ENCODE measurements around the gene SPACA6. TPM values are rescaled to one million over a fixed set of nuclear protein-coding genes. Genes with fewer than 3 reads are reported as not detected.

SPACA6 gene
- total RNA-seq, 6 experiments from 2014 or later, result 12.2 to 14.9 (median 13.3) TPM

GRCh38 chr19:51680474-51680873 lies 12.7 kb upstream of the SPACA6 start:
- peaks cover 5% of the 10 kb centered on the region for H3K27me3 Mint-ChIP-seq (ENCODE audit: insufficient read depth)
- no peak overlapping the region for H3K27ac Mint-ChIP-seq
- TF ChIP-seq CTCF (IDR thresholded peaks at IDR 0.05), result no peak
- peaks cover 12% of the 10 kb centered on the region; the same call in 1 of the 2 replicates for H3K4me1 Mint-ChIP-seq (ENCODE audit: low read depth)
- DNase-seq, result no peak
- H3K9me3 Mint-ChIP-seq, result peaks cover 12% of the 10 kb centered on the region
- H3K4me3 Mint-ChIP-seq, result no peak overlapping the region
- 0 out of 2 replicates have a peak, but pooled peaks cover 3% of the 10 kb centered on the region for H3K36me3 Mint-ChIP-seq (ENCODE audit: low read depth)

DNA sequence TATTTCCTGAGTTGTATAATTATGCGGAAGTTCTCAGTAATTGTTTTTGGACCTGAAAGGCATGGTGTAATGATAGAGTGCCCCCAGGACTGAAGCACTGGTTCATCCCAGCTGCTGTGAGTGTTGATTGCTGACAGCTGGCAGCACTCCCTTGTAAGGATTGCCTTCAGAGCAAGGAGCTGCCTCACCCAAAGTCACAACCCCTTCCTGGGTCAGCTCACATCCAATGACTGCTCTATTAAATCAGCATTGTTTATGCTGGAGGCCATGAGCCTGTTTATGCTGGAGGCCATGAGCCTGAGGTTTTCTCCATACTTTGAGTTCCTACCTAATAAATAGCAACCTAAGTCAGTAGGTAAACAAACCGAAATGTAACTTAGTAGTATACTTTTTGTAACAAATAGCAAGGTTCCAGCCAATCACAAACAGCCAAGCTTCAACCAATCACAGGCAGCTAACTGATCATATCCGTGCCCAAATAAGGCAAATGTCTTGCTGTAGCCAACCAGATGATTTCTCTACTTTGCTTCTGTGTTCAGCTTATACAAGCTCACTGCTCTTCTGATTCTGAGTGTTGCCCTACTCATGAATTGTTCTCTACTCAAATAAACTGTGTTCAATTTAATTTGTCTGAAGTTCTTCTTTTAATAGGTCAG lies 11.7 kb upstream of the SPACA6 start:
- no peak overlapping the region for H3K4me3 Mint-ChIP-seq
- peaks cover 3% of the 10 kb centered on the region for H3K27me3 Mint-ChIP-seq (ENCODE audit: insufficient read depth)
- peak; percentile 49 for DNase-seq
- TF ChIP-seq CTCF (IDR thresholded peaks at IDR 0.05), result no peak
- H3K36me3 Mint-ChIP-seq (ENCODE audit: low read depth), result 0 out of 2 replicates have a peak, but pooled peaks cover 3% of the 10 kb centered on the region
- H3K27ac Mint-ChIP-seq, result peak overlapping the region; percentile 3
- peaks cover 5% of the 10 kb centered on the region for H3K9me3 Mint-ChIP-seq
- H3K4me1 Mint-ChIP-seq (ENCODE audit: low read depth), result peaks cover 21% of the 10 kb centered on the region

- H3K36me3 Mint-ChIP-seq (ENCODE audit: low read depth), result no peaks in the 10 kb centered on the region
- H3K9me3 Mint-ChIP-seq, result no peaks in the 10 kb centered on the region
- DNase-seq, result no peak
- H3K4me3 Mint-ChIP-seq, result no peak overlapping the region
- peak overlapping the region; percentile 60; the same call in 1 of the 2 replicates for H3K27ac Mint-ChIP-seq
- no peak for TF ChIP-seq CTCF (IDR thresholded peaks at IDR 0.05)
- peaks cover 43% of the 10 kb centered on the region for H3K4me1 Mint-ChIP-seq (ENCODE audit: low read depth)
- peaks cover 5% of the 10 kb centered on the region for H3K27me3 Mint-ChIP-seq (ENCODE audit: insufficient read depth)
Observed at GRCh38 chr19:51686171-51686570, 7.0 kb upstream of the SPACA6 start.

DNA sequence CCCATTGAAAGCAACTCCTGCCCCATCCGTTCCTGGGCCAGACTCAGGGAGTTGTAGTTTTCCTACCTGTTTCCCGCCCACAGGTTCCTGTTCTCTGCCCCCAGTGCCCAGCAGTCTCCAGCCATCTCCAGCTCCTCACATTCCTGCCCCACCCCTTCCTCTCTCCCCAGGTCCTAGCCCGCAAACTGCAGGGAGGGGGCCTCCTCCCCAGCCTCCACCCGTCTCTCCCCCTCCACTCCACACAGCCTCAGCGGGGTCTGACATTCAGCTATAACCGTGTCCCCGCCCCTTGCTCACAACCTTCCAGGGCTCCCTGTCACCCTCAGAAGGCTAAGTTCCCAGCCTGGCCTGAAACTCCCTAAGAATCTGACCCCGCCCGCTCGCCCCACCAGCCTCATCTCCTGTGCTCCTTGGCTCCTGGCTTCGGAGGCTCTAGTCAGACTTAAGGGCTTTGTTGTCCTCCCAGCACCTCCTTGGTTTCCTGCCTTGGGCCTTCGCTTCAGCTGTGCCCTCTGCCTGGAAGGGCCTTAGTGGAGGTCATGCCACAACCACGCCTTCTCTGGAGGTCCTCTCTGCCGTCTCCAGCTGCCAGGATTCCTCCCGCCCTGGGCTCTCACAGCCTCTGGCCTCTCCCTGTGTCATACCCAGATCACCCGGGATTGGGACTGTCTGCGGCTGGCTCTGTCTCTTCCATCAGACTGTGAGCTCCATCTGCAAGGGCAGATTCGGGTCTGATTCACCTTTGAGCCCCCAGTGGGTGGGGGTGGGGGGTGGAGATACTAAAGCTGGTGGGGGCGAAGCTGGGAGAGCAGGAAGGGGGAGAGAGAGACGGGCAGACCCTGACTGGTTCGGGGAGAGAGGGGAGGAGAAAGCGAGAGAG lies 5.1 kb upstream of the SPACA6 start:
- no peak for TF ChIP-seq CTCF (IDR thresholded peaks at IDR 0.05)
- H3K27me3 Mint-ChIP-seq (ENCODE audit: insufficient read depth), result peaks cover 5% of the 10 kb centered on the region
- H3K36me3 Mint-ChIP-seq (ENCODE audit: low read depth), result peaks cover 3% of the 10 kb centered on the region
- peak; percentile 60 for DNase-seq
- peak overlapping the region; percentile 93 for H3K27ac Mint-ChIP-seq
- H3K4me3 Mint-ChIP-seq, result peak overlapping the region; percentile 94
- no peaks in the 10 kb centered on the region for H3K9me3 Mint-ChIP-seq
- peaks cover 50% of the 10 kb centered on the region for H3K4me1 Mint-ChIP-seq (ENCODE audit: low read depth)

GRCh38 chr19:51688671-51689571 lies 4.2 kb upstream of the SPACA6 start:
- Mint-ChIP-seq H3K27ac (peak overlapping the region; percentile 93), H3K4me3 (peak overlapping the region; percentile 96), H3K9me3 (no peaks in the 10 kb centered on the region), H3K27me3 (ENCODE audit: insufficient read depth) (peaks cover 5% of the 10 kb centered on the region), H3K36me3 (ENCODE audit: low read depth) (peaks cover 10% of the 10 kb centered on the region), H3K4me1 (ENCODE audit: low read depth) (peaks cover 52% of the 10 kb centered on the region)
- DNase-seq, result peak; percentile 92
- TF ChIP-seq CTCF (IDR thresholded peaks at IDR 0.05), result no peak
